Prostate gland (tissue), 2 donors: Measurements from ENCODE around the gene CREM.

Source experiments
- CTCF ChIP-seq, 4 experiments: fragments of 200-600 bp in 2 of 4; fragments of 450-650 bp in 2 of 4; sonication (generic) in 2 of 4; IDR thresholded peaks; 1 replicate in 3 of 4; 2 replicates in 1 of 4; pipeline ENCODE4 v1.5.1; 2016 to 2019; ENCODE audit warnings: antibody characterized with exemption in 4 of 4, mild to moderate bottlenecking in 2 of 4, moderate library complexity in 2 of 4
- POLR2A ChIP-seq: fragments of 450-650 bp; IDR thresholded peaks from one replicate; pipeline ENCODE4 v1.6.1; 2016; ENCODE audit warnings: antibody characterized with exemption, mild to moderate bottlenecking

- no peak for TF ChIP-seq CTCF (IDR thresholded peaks at IDR 0.05)
- no peak for TF ChIP-seq POLR2A
These were observed 13.5 kb downstream of the CREM start for GRCh38 chr10:35140126-35140525.
